Adrenal gland (tissue), 12 donors: Measurements from ENCODE around the gene KYNU. TPM values are rescaled to one million over a fixed set of nuclear protein-coding genes. Genes with fewer than 3 reads are reported as not detected.

Experiments
- DNase-seq, 7 donors: peaks; one replicate each; pipeline ENCODE4 v3.0.0-alpha.2; 2019 to 2020
- H3K27ac ChIP-seq, 5 donors: fragments of 200-600 bp; sonication (generic) in 4 of 5; 1 replicate in 3 of 5; 2 replicates in 2 of 5; pipeline versions ENCODE4 v1.5.1 to v1.8.0; 2016 to 2020; ENCODE audit warnings: mild to moderate bottlenecking in 1 of 5
- H3K27me3 ChIP-seq: fragments of 200-600 bp; 2 replicates; pipeline ENCODE4 v1.8.0; 2021
- H3K36me3 ChIP-seq, 2 donors: fragments of 200-600 bp; replicated peaks in 1 of 2; 1 replicate in 1 of 2; 2 replicates in 1 of 2; pipeline versions ENCODE4 v1.5.1 to v1.8.0; 2018 to 2022
- H3K4me1 ChIP-seq, 2 donors: fragments of 200-600 bp; replicated peaks in 1 of 2; 1 replicate in 1 of 2; 2 replicates in 1 of 2; pipeline versions ENCODE4 v1.5.1 to v1.8.0; 2018 to 2021
- H3K4me3 ChIP-seq, 4 donors: fragments of 200-600 bp; sonication (generic) in 3 of 4; one replicate each; pipeline ENCODE4 v1.5.1; 2016 to 2018
- H3K9me3 ChIP-seq, 3 donors: fragments of 200-600 bp; sonication (generic) in 1 of 3; replicated peaks in 1 of 3; 1 replicate in 2 of 3; 2 replicates in 1 of 3; pipeline versions ENCODE4 v1.5.1 to v1.8.0; 2016 to 2021
- POLR2A ChIP-seq, 2 donors: fragments of 450-650 bp; IDR thresholded peaks; one replicate each; pipeline ENCODE4 v1.6.1; 2017; ENCODE audit warnings: antibody characterized with exemption in 2 of 2, mild to moderate bottlenecking in 2 of 2, moderate library complexity in 1 of 2
- WGBS, 4 donors: extraction: QIAGEN DNeasy Blood & Tissue Kit in 2 of 4; methylation state at CpG; one replicate each; pipeline versions ENCODE4 v1.1.5 to v1.1.7; 2013 to 2017; 5-methylcytosine and 5-hydroxymethylcytosine counted together
- intact Hi-C, 2 donors: fragments of 100-400 bp; cut with DNase I; formaldehyde crosslinking; loops; one replicate each; pipeline versions ENCODE4 v1.14.1 to v1.15.0; 2022 to 2023
- polyA plus RNA-seq, 3 donors: library from polyadenylated mRNA; stranded (reverse); fragments of 200-250 nt in 2 of 3; fragments of 350-450 nt in 1 of 3; fragmentation: Illumina TruSeq in 1 of 3; extraction: RNeasy Lipid Tissue Mini Kit (QIAGEN cat#74804) in 1 of 3; gene quantifications; one replicate each; pipeline ENCODE4 v1.2.3, GENCODE V29; 2013 to 2014
- total RNA-seq, 9 donors: library from RNA; depleted of rRNA in 4 of 9; stranded (reverse); fragments of >200 nt in 4 of 9; fragments of 120-200 nt in 1 of 9; fragmentation: NEBNext Ultra II Directional in 1 of 9; extraction: Animal tissue kit (Norgen Biotek cat#: 25700) in 1 of 9; gene quantifications; one replicate each; pipeline versions ENCODE4 v1.1.0 to v1.2.4, GENCODE V29; 2013 to 2023
- TF ChIP-seq, protein P1 (sequence below), 6 experiments: fragments of 450-650 bp in 4 of 6; fragments of 200-600 bp in 2 of 6; sonication (generic) in 1 of 6; IDR thresholded peaks; 1 replicate in 5 of 6; 2 replicates in 1 of 6; pipeline versions ENCODE4 v1.5.1 to v1.8.0; 2016 to 2021; ENCODE audit warnings: antibody characterized with exemption in 6 of 6, mild to moderate bottlenecking in 2 of 6, moderate library complexity in 1 of 6
- donor health status: healthy with polysubstance abuse.
- donor health status: Bipolar disorder and iron deficiency.
- donor health status: DM: yes; HTN: yes; CAD: no.
- donor health status: DM: no; HTN: no; CAD: no.
- donor health status: DM: no; HTN: no; CAD: no.
- donor health status: DM: yes; HTN: yes; CAD: no.

The KYNU gene
- total and polyA plus RNA-seq, 12 donors: 1.9 to 30.2 (median 9.2) TPM

DNA sequence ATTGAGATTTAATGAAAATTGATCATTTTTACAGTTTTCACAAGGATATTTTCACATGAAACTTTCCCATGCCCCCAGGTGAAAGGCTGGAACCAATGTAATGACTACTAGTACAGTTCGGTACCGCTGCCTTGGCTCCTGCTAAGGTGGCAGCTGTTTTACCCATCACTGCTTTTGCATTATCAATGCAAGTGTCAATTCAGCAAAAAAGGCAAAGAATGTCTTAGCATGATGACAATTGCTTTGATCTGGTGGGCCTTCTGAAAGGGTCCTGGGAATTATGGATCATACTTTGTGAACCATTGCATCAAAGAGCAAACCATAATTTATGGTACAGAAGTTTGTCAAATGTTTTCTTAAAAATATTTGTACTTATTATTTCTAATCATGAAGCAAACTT is 107.2 kb downstream of the KYNU start:
- Histone ChIP-seq H3K27ac (no peak overlapping the region), H3K27me3 (no peaks in the 10 kb centered on the region), H3K9me3 (no peaks in the 10 kb centered on the region), H3K4me1 (peaks cover 0 to 9% of the 10 kb centered on the region in 2 donors), H3K36me3 (no peaks in the 10 kb centered on the region), H3K4me3 (no peak overlapping the region)
- DNase-seq: no peak
- 95 to 100% (median 97%) methylated on average over 2 of the region's 2 CpGs for WGBS, 4 donors
- intact Hi-C loops: loop anchor here (5.0 to 10.0 kb wide), 2 partner anchors 300 to 302 kb away; no protein-coding TSS in a partner anchor
- TF ChIP-seq POLR2A (IDR thresholded peaks at IDR 0.05): no peak
- TF ChIP-seq, protein P1, sequence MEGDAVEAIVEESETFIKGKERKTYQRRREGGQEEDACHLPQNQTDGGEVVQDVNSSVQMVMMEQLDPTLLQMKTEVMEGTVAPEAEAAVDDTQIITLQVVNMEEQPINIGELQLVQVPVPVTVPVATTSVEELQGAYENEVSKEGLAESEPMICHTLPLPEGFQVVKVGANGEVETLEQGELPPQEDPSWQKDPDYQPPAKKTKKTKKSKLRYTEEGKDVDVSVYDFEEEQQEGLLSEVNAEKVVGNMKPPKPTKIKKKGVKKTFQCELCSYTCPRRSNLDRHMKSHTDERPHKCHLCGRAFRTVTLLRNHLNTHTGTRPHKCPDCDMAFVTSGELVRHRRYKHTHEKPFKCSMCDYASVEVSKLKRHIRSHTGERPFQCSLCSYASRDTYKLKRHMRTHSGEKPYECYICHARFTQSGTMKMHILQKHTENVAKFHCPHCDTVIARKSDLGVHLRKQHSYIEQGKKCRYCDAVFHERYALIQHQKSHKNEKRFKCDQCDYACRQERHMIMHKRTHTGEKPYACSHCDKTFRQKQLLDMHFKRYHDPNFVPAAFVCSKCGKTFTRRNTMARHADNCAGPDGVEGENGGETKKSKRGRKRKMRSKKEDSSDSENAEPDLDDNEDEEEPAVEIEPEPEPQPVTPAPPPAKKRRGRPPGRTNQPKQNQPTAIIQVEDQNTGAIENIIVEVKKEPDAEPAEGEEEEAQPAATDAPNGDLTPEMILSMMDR (IDR thresholded peaks at IDR 0.05): no peak

- TF ChIP-seq POLR2A (IDR thresholded peaks at IDR 0.05): no peak
- TF ChIP-seq, protein P1 (IDR thresholded peaks at IDR 0.05): no peak
- Histone ChIP-seq H3K36me3 (no peaks in the 10 kb centered on the region), H3K27me3 (no peaks in the 10 kb centered on the region), H3K4me1 (peaks cover 0 to 10% of the 10 kb centered on the region in 2 donors), H3K4me3 (no peak overlapping the region), H3K9me3 (no peaks in the 10 kb centered on the region), H3K27ac (no peak overlapping the region)
- no peak for DNase-seq
- 78 to 90% (median 80%) methylated on average over 2 of the region's 2 CpGs for WGBS, 4 donors
- intact Hi-C loops: loop anchor here in 1 of 2 donors (10.0 kb wide), 1 partner anchor 302 kb away; no protein-coding TSS in a partner anchor
Observed at GRCh38 chr2:142987044-142987443, 109.6 kb downstream of the KYNU start.

GRCh38 chr2:142989273-142990204 is 112.1 kb downstream of the KYNU start:
- DNase-seq: no peak
- intact Hi-C loops: loop anchor here in 1 of 2 donors (10.0 kb wide), 1 partner anchor 305 kb away; no protein-coding TSS in a partner anchor
- 44 to 51% (median 47%) methylated on average over 5 of the region's 5 CpGs for WGBS, 4 donors
- peaks cover 0 to 10% of the 10 kb centered on the region in 2 donors for H3K4me1 ChIP-seq
- H3K27ac ChIP-seq: no peak overlapping the region
- H3K9me3 ChIP-seq: no peaks in the 10 kb centered on the region
- no peaks in the 10 kb centered on the region for H3K27me3 ChIP-seq
- no peak for TF ChIP-seq POLR2A (IDR thresholded peaks at IDR 0.05)
- TF ChIP-seq, protein P1 (IDR thresholded peaks at IDR 0.05): peak; percentile 38 to 66 (median 52)
- H3K4me3 ChIP-seq: no peak overlapping the region
- H3K36me3 ChIP-seq: no peaks in the 10 kb centered on the region

- DNase-seq: no peak
- Histone ChIP-seq H3K27ac (no peak overlapping the region), H3K4me1 (peaks cover 0 to 10% of the 10 kb centered on the region in 2 donors), H3K9me3 (no peaks in the 10 kb centered on the region), H3K36me3 (no peaks in the 10 kb centered on the region), H3K27me3 (no peaks in the 10 kb centered on the region), H3K4me3 (no peak overlapping the region)
- TF ChIP-seq, protein P1 (IDR thresholded peaks at IDR 0.05): no peak
- no peak for TF ChIP-seq POLR2A (IDR thresholded peaks at IDR 0.05)
- intact Hi-C loops: no loop called here
- 70 to 81% (median 75%) methylated on average over 3 of the region's 3 CpGs for WGBS, 4 donors
Observed at GRCh38 chr2:142991295-142991694, 113.8 kb downstream of the KYNU start.
